Left lung (tissue), 14 donors: ENCODE measurements around the gene UVRAG. TPM values are rescaled to one million over a fixed set of nuclear protein-coding genes. Genes with fewer than 3 reads are reported as not detected.

Experiments
- ATAC-seq: fragments of 200-7000 bp; cut with Tn5 transposase; one replicate; pipeline ENCODE4 v1.9.1; 2020; ENCODE audit warnings: moderate library complexity
- DNase-seq, 4 donors: peaks; one replicate each; pipeline ENCODE4 v3.0.0-alpha.2; 2013 to 2020
- H3K27ac ChIP-seq, 2 donors: fragments of 200-600 bp; sonication (generic) in 1 of 2; one replicate each; pipeline versions ENCODE4 v1.5.0 to v1.8.0; 2020 to 2021
- H3K27me3 ChIP-seq, 2 donors: fragments of 200-600 bp; sonication (generic) in 1 of 2; one replicate each; pipeline versions ENCODE4 v1.5.0 to v1.8.0; 2020 to 2021
- H3K36me3 ChIP-seq, 2 donors: fragments of 200-600 bp; sonication (generic) in 1 of 2; one replicate each; pipeline versions ENCODE4 v1.5.0 to v1.8.0; 2020 to 2021
- H3K4me1 ChIP-seq, 2 donors: fragments of 200-600 bp; one replicate each; pipeline ENCODE4 v1.8.0; 2021
- H3K4me3 ChIP-seq, 2 donors: fragments of 200-600 bp; sonication (generic) in 1 of 2; one replicate each; pipeline versions ENCODE4 v1.5.0 to v1.8.0; 2020 to 2021; ENCODE audit warnings: mild to moderate bottlenecking in 1 of 2
- H3K9me3 ChIP-seq, 2 donors: fragments of 200-600 bp; sonication (generic) in 1 of 2; one replicate each; pipeline versions ENCODE4 v1.5.0 to v1.8.0; 2020 to 2021
- CTCF ChIP-seq, 2 donors: fragments of 200-600 bp; sonication (generic) in 1 of 2; IDR thresholded peaks; one replicate each; pipeline versions ENCODE4 v1.5.0 to v1.8.0; 2021; ENCODE audit warnings: antibody characterized with exemption in 2 of 2
- intact Hi-C, 2 donors: fragments of 100-400 bp; cut with DNase I; formaldehyde crosslinking; loops; one replicate each; pipeline versions ENCODE4 v1.11.2 to v1.14.2; 2022
- long read RNA-seq, 12 donors: library from polyadenylated mRNA in 2 of 12; unstranded in 2 of 12; transcript quantifications; one replicate each; pipeline ENCODE4 v2.0.0 and lab custom pipeline, GENCODE V29; 2019 to 2026
- polyA plus RNA-seq, 6 donors: library from polyadenylated mRNA; unstranded; fragments of 120-200 nt; gene quantifications; one replicate each; pipeline ENCODE4 v1.2.1, GENCODE V29; 2013; ENCODE audit not compliant: insufficient read length in 6 of 6
- total RNA-seq, 2 donors: library from RNA; stranded (reverse); fragmentation: NEBNext Ultra II Directional; extraction: Animal tissue kit (Norgen Biotek cat#: 25700); gene quantifications; one replicate each; pipeline ENCODE4 v1.2.1, GENCODE V29; 2021
- donor health status: DM: no; HTN: yes; CAD: no.
- donor health status: DM: no; HTN: no; CAD: no.

The UVRAG gene
- 10 to 100 TPM; 29.6 to 36.0 TPM for total RNA-seq
- 10 to 100 TPM; 19.3 to 23.0 (median 21.5) TPM for polyA plus RNA-seq
- long read RNA-seq, donor 1, full-length matches to known transcripts, result 4 of 13 reads
- long read RNA-seq, donor 1, partial matches to known transcripts, result 9 of 13 reads
- long read RNA-seq, donor 1, other reads (novel, unspliced or antisense), result 0 of 13 reads
- long read RNA-seq, donor 2, result 0 reads
- long read RNA-seq, donor 3, full-length matches to known transcripts, result 2 of 2 reads
- long read RNA-seq, donor 3, partial matches to known transcripts, result 0 of 2 reads
- long read RNA-seq, donor 3, other reads (novel, unspliced or antisense), result 0 of 2 reads
- long read RNA-seq, donor 4, partial matches to known transcripts, result 15 of 17 reads
- long read RNA-seq, donor 4, other reads (novel, unspliced or antisense), result 2 of 17 reads
- long read RNA-seq, donor 5, full-length matches to known transcripts, result 2 of 2 reads
- long read RNA-seq, donor 5, partial matches to known transcripts, result 0 of 2 reads
- long read RNA-seq, donor 5, other reads (novel, unspliced or antisense), result 0 of 2 reads
- long read RNA-seq, donor 6, full-length matches to known transcripts, result 5 of 5 reads
- long read RNA-seq, donor 6, partial matches to known transcripts, result 0 of 5 reads
- long read RNA-seq, donor 6, other reads (novel, unspliced or antisense), result 0 of 5 reads
- long read RNA-seq, donor 7, full-length matches to known transcripts, result 4 of 4 reads
- long read RNA-seq, donor 7, partial matches to known transcripts, result 0 of 4 reads
- long read RNA-seq, donor 7, other reads (novel, unspliced or antisense), result 0 of 4 reads
- long read RNA-seq, donor 8, full-length matches to known transcripts, result 2 of 9 reads
- long read RNA-seq, donor 8, partial matches to known transcripts, result 7 of 9 reads
- long read RNA-seq, donor 8, other reads (novel, unspliced or antisense), result 0 of 9 reads
- long read RNA-seq, donor 9, result 0 reads
- long read RNA-seq, donor 10, partial matches to known transcripts, result 9 of 10 reads
- long read RNA-seq, donor 10, other reads (novel, unspliced or antisense), result 1 of 10 reads
- long read RNA-seq, donor 11, full-length matches to known transcripts, result 1 of 1 reads
- long read RNA-seq, donor 11, partial matches to known transcripts, result 0 of 1 reads
- long read RNA-seq, donor 11, other reads (novel, unspliced or antisense), result 0 of 1 reads
- long read RNA-seq, donor 12, full-length matches to known transcripts, result 2 of 2 reads
- long read RNA-seq, donor 12, partial matches to known transcripts, result 0 of 2 reads
- long read RNA-seq, donor 12, other reads (novel, unspliced or antisense), result 0 of 2 reads

- intact Hi-C loops, result no loop called here
- peak within 1 kb of the TSS; percentile 97 to 99 for H3K4me3 ChIP-seq
- peak in 1 of 2 donors; percentile 31 for TF ChIP-seq CTCF (IDR thresholded peaks at IDR 0.05)
- H3K9me3 ChIP-seq, result no peaks in the 10 kb centered on the region
- peaks cover 19 to 58% of the 10 kb centered on the region in 2 donors for H3K4me1 ChIP-seq
- H3K36me3 ChIP-seq, result no peaks in the 10 kb centered on the region
- DNase-seq (peak; percentile 96 to 99 (median 99)), ATAC-seq (peak; percentile 95)
- no peaks in the 10 kb centered on the region for H3K27me3 ChIP-seq
- peak within 1 kb of the TSS; percentile 95 to 96 for H3K27ac ChIP-seq
These were observed at the start of gene UVRAG for GRCh38 chr11:75814677-75815344. Gene UVRAG (plus strand): TSS chr11:75815210. CDS start chr11:75815408, 198 bp downstream.

GRCh38 chr11:75766443-75767227, 48.4 kb upstream of the UVRAG start:
- Histone ChIP-seq H3K4me1 (peaks cover 13 to 61% of the 10 kb centered on the region in 2 donors), H3K27me3 (peaks cover 4 to 28% of the 10 kb centered on the region in 2 donors), H3K36me3 (no peaks in the 10 kb centered on the region), H3K27ac (no peak overlapping the region), H3K4me3 (no peak overlapping the region), H3K9me3 (no peaks in the 10 kb centered on the region)
- intact Hi-C loops, result no loop called here
- no peak for TF ChIP-seq CTCF (IDR thresholded peaks at IDR 0.05)
- ATAC-seq, result no peak
- DNase-seq, result no peak

GRCh38 chr11:75767228-75767572, 47.8 kb upstream of the UVRAG start:
- H3K9me3 ChIP-seq, result no peaks in the 10 kb centered on the region
- no peak for TF ChIP-seq CTCF (IDR thresholded peaks at IDR 0.05)
- H3K4me1 ChIP-seq, result peaks cover 13 to 61% of the 10 kb centered on the region in 2 donors
- no peak for DNase-seq
- H3K27ac ChIP-seq, result no peak overlapping the region
- intact Hi-C loops, result no loop called here
- no peaks in the 10 kb centered on the region for H3K36me3 ChIP-seq
- no peak overlapping the region for H3K4me3 ChIP-seq
- H3K27me3 ChIP-seq, result peaks cover 4 to 28% of the 10 kb centered on the region in 2 donors
- ATAC-seq, result no peak

GRCh38 chr11:75767793-75768111, 47.3 kb upstream of the UVRAG start:
- Histone ChIP-seq H3K27ac (no peak overlapping the region), H3K27me3 (peaks cover 4 to 28% of the 10 kb centered on the region in 2 donors), H3K9me3 (no peaks in the 10 kb centered on the region), H3K4me1 (peaks cover 13 to 61% of the 10 kb centered on the region in 2 donors), H3K4me3 (peak overlapping the region in 1 of 2 donors; percentile 51), H3K36me3 (no peaks in the 10 kb centered on the region)
- no peak for TF ChIP-seq CTCF (IDR thresholded peaks at IDR 0.05)
- intact Hi-C loops, result no loop called here
- ATAC-seq (no peak), DNase-seq (no peak)
